GM21529 (cell line): Measurements from ENCODE around the gene SIRPG.
"Not testable (repeated sequence)": the region's sequence is repeated elsewhere in the genome, so short reads cannot be mapped to it uniquely, and the experiment has no call there.

Source experiments
- ATAC-seq: cut with Tn5 transposase; IDR thresholded peaks from one replicate; pipeline ENCODE4 v1.9.1; 2021; ENCODE audit not compliant: unreplicated experiment

SIRPG gene

GRCh38 chr20:1608678-1609347 is 48.8 kb downstream of the SIRPG start:
- not testable (repeated sequence) for ATAC-seq

- no peak for ATAC-seq
Measured at GRCh38 chr20:1600736-1601135, 56.8 kb downstream of the SIRPG start.

GRCh38 chr20:1595333-1595732 is 62.2 kb downstream of the SIRPG start:
- ATAC-seq = no peak

- ATAC-seq = no peak
Measured at GRCh38 chr20:1588533-1589460, 68.8 kb downstream of the SIRPG start.

DNA sequence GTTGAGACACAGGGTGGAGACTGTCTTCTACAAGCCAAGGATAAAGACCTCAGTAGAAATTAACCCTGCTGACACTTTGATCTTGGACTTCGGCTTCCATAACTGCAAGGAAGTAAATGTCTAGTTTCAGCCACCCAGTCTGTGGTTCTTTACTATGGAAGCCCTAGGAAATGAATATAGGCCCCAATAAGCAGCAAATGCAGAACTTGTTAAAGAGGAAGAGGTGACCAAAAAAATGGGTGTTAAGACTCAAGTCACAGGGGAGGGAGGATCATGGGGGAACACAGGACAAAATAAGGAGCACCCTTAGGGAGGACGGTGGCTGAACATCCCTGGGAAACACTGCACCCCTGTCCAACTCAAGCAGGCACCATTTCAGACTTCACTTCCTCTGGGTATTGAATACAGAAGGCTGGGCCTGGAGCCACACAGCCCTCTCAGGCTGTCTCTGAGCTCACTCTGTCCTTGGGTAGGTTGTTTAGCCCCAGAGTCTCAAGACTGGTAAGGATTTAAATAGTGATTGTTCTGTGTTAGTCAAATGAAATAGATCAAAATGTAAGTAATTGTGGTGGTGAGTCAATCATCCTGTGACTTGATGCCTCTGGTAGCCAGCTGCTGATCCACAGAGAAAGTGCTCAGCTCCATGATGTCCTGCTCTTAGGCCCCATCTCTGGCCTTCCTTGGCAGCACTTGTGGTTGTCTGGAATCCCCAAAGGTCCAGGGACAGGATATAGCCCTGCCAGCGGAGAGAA is 69.6 kb downstream of the SIRPG start:
- no peak for ATAC-seq

DNA sequence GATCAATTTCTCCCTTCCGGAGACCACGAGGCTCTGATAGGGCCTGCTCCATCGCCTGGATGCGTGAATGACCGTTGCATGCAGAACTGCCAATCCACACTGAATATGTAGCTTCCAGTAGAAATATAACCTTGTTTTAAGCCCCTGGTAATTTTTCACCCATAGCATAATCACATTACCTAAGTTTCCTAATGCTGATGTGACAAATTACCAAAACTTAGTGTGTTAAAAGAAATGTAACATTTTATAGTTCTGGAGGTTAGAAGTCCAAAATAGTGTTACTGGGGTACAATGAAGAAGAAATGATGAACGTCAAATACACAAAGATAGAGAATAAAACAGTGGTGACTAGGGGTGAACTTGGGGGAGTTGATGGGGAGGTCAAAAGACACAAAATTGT is 78.1 kb downstream of the SIRPG start:
- no peak for ATAC-seq
